Ovary (tissue), 3 donors: Measurements from ENCODE around the gene ZNF487.
"Not testable (repeated sequence)": the region's sequence is repeated elsewhere in the genome, so short reads cannot be mapped to it uniquely, and the experiment has no call there.

ENCODE experiments used
- CTCF ChIP-seq, 3 donors: fragments of 450-650 bp in 2 of 3; fragments of 200-600 bp in 1 of 3; IDR thresholded peaks; one replicate each; pipeline versions ENCODE4 v1.5.1 to v1.8.0; 2016 to 2022; ENCODE audit warnings: antibody characterized with exemption in 3 of 3, mild to moderate bottlenecking in 1 of 3
- POLR2A ChIP-seq: fragments of 450-650 bp; IDR thresholded peaks from one replicate; pipeline ENCODE4 v1.6.1; 2017; ENCODE audit warnings: antibody characterized with exemption, mild to moderate bottlenecking, moderate library complexity
- donor health status: DM: no; HTN: no; CAD: no.

DNA sequence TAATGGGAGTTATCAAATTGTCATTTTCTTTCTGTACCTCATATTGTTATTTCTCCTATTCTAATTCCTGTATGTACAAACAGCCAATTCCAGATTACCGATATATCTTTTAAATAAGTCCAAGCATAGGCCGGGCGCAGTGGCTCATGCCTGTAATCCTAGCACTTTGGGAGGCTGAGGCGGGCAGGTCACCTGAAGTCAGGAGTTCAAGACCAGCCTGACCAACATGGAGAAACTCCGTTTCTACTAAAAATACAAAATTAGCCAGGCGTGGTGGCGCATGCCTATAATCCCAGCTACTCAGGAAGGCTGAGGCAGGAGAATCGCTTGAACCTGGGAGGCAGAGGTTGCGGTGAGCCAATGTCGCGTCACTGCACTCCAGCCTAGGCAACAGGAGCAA lies 43.7 kb upstream of the ZNF487 start:
- TF ChIP-seq CTCF (IDR thresholded peaks at IDR 0.05); POLR2A: not testable (repeated sequence)
